ENCODE measurements around the gene PNPLA1.

DNA sequence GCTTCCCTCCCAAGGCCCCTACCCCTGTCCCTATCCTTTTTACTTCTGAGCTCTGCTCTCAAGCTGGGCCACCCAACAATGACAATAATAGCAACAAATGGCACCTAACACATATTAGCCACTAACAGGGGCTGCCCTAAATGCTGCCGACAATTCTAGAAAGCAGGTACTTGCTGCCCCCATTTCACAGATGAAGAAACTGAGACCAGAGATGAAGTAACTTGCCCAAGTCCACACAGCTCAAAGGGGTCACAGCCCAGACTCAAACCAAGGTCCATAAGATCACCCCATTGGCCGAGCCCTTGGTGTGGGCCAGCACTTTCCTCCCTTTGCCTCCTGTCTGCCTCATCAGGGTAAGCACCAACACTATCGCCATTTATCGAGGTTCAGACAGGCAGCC is 54.9 kb downstream of the PNPLA1 start:
- TF ChIP-seq, protein P1, sequence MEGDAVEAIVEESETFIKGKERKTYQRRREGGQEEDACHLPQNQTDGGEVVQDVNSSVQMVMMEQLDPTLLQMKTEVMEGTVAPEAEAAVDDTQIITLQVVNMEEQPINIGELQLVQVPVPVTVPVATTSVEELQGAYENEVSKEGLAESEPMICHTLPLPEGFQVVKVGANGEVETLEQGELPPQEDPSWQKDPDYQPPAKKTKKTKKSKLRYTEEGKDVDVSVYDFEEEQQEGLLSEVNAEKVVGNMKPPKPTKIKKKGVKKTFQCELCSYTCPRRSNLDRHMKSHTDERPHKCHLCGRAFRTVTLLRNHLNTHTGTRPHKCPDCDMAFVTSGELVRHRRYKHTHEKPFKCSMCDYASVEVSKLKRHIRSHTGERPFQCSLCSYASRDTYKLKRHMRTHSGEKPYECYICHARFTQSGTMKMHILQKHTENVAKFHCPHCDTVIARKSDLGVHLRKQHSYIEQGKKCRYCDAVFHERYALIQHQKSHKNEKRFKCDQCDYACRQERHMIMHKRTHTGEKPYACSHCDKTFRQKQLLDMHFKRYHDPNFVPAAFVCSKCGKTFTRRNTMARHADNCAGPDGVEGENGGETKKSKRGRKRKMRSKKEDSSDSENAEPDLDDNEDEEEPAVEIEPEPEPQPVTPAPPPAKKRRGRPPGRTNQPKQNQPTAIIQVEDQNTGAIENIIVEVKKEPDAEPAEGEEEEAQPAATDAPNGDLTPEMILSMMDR (conservative IDR thresholded peaks at IDR 0.05) = no peak
- TF ChIP-seq ZFX (IDR thresholded peaks at IDR 0.05) = no peak

Measured in C4-2B (cell line).